Inferior parietal cortex (tissue), 1 donor: ENCODE data around the gene GOLIM4.

Experiments used
- DNase-seq: peaks from one replicate; pipeline ENCODE4 v3.0.0-alpha.2; 2016; ENCODE audit errors: extremely low spot score

Gene GOLIM4

GRCh38 chr3:167996514-167996913 lies 99.2 kb downstream of the GOLIM4 start:
- no peak for DNase-seq

GRCh38 chr3:167992381-167992780 lies 103.3 kb downstream of the GOLIM4 start:
- DNase-seq = no peak

GRCh38 chr3:167991213-167991612 lies 104.5 kb downstream of the GOLIM4 start:
- no peak for DNase-seq

- no peak for DNase-seq
Observed at GRCh38 chr3:167989999-167990398, 105.7 kb downstream of the GOLIM4 start.

GRCh38 chr3:167989066-167989465 lies 106.7 kb downstream of the GOLIM4 start:
- DNase-seq = no peak

- DNase-seq = no peak
Observed at GRCh38 chr3:167983583-167983982, 112.1 kb downstream of the GOLIM4 start.

- no peak for DNase-seq
Observed at GRCh38 chr3:167978486-167978885, 117.2 kb downstream of the GOLIM4 start.

- no peak for DNase-seq
Observed at GRCh38 chr3:167978071-167978470, 117.7 kb downstream of the GOLIM4 start.

GRCh38 chr3:167976516-167977361 lies 119.0 kb downstream of the GOLIM4 start:
- no peak for DNase-seq

- DNase-seq = no peak
Observed at GRCh38 chr3:167973901-167974300, 121.8 kb downstream of the GOLIM4 start.

- no peak for DNase-seq
Observed at GRCh38 chr3:167973046-167973445, 122.7 kb downstream of the GOLIM4 start.

GRCh38 chr3:167972502-167972901 lies 123.2 kb downstream of the GOLIM4 start:
- DNase-seq = no peak

- no peak for DNase-seq
Observed at GRCh38 chr3:167969548-167969947, 126.2 kb downstream of the GOLIM4 start.

GRCh38 chr3:167967257-167968036 lies 128.3 kb downstream of the GOLIM4 start:
- DNase-seq = no peak
